Retinal pigment epithelial cell (primary cell): ENCODE measurements around the gene ERC2.

Experiments
- DNase-seq: peaks from one replicate; pipeline ENCODE4 v3.0.0-alpha.2; 2010; ENCODE audit warnings: low read depth
- H3K4me3 ChIP-seq: 2 replicates; pipeline ENCODE4 v1.5.1; 2011; ENCODE audit warnings: mild to moderate bottlenecking, low read length, control low read depth, moderate library complexity
- CTCF ChIP-seq: conservative IDR thresholded peaks from 2 replicates; pipeline ENCODE4 v1.5.1; 2011; ENCODE audit warnings: low read depth, low read length, control low read depth, inconsistent platforms

ERC2 gene

DNA sequence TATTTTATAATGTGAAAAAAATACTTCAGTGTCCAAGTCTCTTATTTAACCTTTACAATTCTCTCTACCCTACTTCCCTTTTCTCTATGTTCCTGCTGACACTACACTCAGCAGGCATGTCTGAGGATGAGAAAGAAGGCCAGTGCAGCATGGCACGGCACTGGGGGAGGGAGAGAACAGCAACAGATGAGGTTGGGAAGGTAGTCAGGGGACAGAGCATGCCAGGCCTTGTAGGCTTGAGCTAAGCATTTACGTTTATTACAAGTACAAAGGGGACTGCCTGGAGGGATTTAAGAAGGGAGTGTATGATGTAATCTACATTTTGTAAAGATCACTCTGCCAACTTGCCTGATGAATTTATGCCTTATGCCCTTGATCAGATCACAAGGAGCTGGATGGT lies 863.9 kb downstream of the ERC2 start:
- no peak for TF ChIP-seq CTCF
- no peak for DNase-seq
- no peak overlapping the region for H3K4me3 ChIP-seq

GRCh38 chr3:55601366-55602080 lies 866.7 kb downstream of the ERC2 start:
- no peak for TF ChIP-seq CTCF
- H3K4me3 ChIP-seq = no peak overlapping the region
- no peak for DNase-seq

GRCh38 chr3:55598224-55598623 lies 870.0 kb downstream of the ERC2 start:
- DNase-seq = no peak
- TF ChIP-seq CTCF = no peak

GRCh38 chr3:55597641-55598040 lies 870.6 kb downstream of the ERC2 start:
- H3K4me3 ChIP-seq = no peak overlapping the region
- no peak for TF ChIP-seq CTCF
- no peak for DNase-seq

More at GRCh38 chr3:55598224-55598623, 870.0 kb downstream of the ERC2 start:
- H3K4me3 ChIP-seq = no peak overlapping the region

GRCh38 chr3:55596212-55596611 lies 872.1 kb downstream of the ERC2 start:
- no peak for TF ChIP-seq CTCF
- no peak for DNase-seq
- no peak overlapping the region for H3K4me3 ChIP-seq

- no peak overlapping the region for H3K4me3 ChIP-seq
- no peak for DNase-seq
These were observed 872.8 kb downstream of the ERC2 start for GRCh38 chr3:55595420-55595819.

More at GRCh38 chr3:55595420-55595819, 872.8 kb downstream of the ERC2 start:
- TF ChIP-seq CTCF = no peak
